Measurements from ENCODE around the gene ARL17A.
A peak's percentile ranks its signal among the peaks of the same experiment; 100 is the strongest.
"Not testable (repeated sequence)": the region's sequence is repeated elsewhere in the genome, so short reads cannot be mapped to it uniquely, and the experiment has no call there.

Gene ARL17A

GRCh38 chr17:46579083-46580075 is at the start of gene ARL17A:
TSS of gene ARL17A (minus strand) at chr17:46579691. CDS start at chr17:46576322, 3,369 bp downstream.
- H3K27ac Mint-ChIP-seq; H3K27me3 Mint-ChIP-seq (ENCODE audit: low read depth); H3K9me3 Mint-ChIP-seq; H3K36me3 Mint-ChIP-seq (ENCODE audit: low read depth); H3K4me1 Mint-ChIP-seq (ENCODE audit: low read depth); H3K4me3 Mint-ChIP-seq: not testable (repeated sequence)
- DNase-seq (ENCODE audit: low spot score): peak; percentile 81

- not testable (repeated sequence) for H3K4me3 Mint-ChIP-seq; DNase-seq (ENCODE audit: low spot score); H3K4me1 Mint-ChIP-seq (ENCODE audit: low read depth); H3K27me3 Mint-ChIP-seq (ENCODE audit: low read depth); H3K9me3 Mint-ChIP-seq; H3K36me3 Mint-ChIP-seq (ENCODE audit: low read depth); H3K27ac Mint-ChIP-seq
These were observed 49.4 kb upstream of the ARL17A start for GRCh38 chr17:46628753-46629436.

GRCh38 chr17:46627452-46627851 is 48.0 kb upstream of the ARL17A start:
- H3K9me3 Mint-ChIP-seq; DNase-seq (ENCODE audit: low spot score); H3K4me3 Mint-ChIP-seq; H3K27me3 Mint-ChIP-seq (ENCODE audit: low read depth); H3K27ac Mint-ChIP-seq; H3K36me3 Mint-ChIP-seq (ENCODE audit: low read depth); H3K4me1 Mint-ChIP-seq (ENCODE audit: low read depth): not testable (repeated sequence)

- H3K27me3 Mint-ChIP-seq (ENCODE audit: low read depth); H3K9me3 Mint-ChIP-seq; DNase-seq (ENCODE audit: low spot score); H3K4me1 Mint-ChIP-seq (ENCODE audit: low read depth); H3K4me3 Mint-ChIP-seq; H3K36me3 Mint-ChIP-seq (ENCODE audit: low read depth); H3K27ac Mint-ChIP-seq: not testable (repeated sequence)
These were observed 45.2 kb upstream of the ARL17A start for GRCh38 chr17:46624726-46625125.

- DNase-seq (ENCODE audit: low spot score); H3K27me3 Mint-ChIP-seq (ENCODE audit: low read depth); H3K36me3 Mint-ChIP-seq (ENCODE audit: low read depth); H3K9me3 Mint-ChIP-seq; H3K4me3 Mint-ChIP-seq; H3K4me1 Mint-ChIP-seq (ENCODE audit: low read depth); H3K27ac Mint-ChIP-seq: not testable (repeated sequence)
These were observed 44.3 kb upstream of the ARL17A start for GRCh38 chr17:46623790-46624189.

GRCh38 chr17:46618975-46619374 is 39.5 kb upstream of the ARL17A start:
- H3K4me1 Mint-ChIP-seq (ENCODE audit: low read depth); H3K27me3 Mint-ChIP-seq (ENCODE audit: low read depth); H3K9me3 Mint-ChIP-seq; DNase-seq (ENCODE audit: low spot score); H3K4me3 Mint-ChIP-seq; H3K27ac Mint-ChIP-seq; H3K36me3 Mint-ChIP-seq (ENCODE audit: low read depth): not testable (repeated sequence)

GRCh38 chr17:46617121-46617520 is 37.6 kb upstream of the ARL17A start:
- not testable (repeated sequence) for H3K27ac Mint-ChIP-seq; H3K9me3 Mint-ChIP-seq; H3K27me3 Mint-ChIP-seq (ENCODE audit: low read depth); H3K36me3 Mint-ChIP-seq (ENCODE audit: low read depth); H3K4me1 Mint-ChIP-seq (ENCODE audit: low read depth); H3K4me3 Mint-ChIP-seq; DNase-seq (ENCODE audit: low spot score)

- not testable (repeated sequence) for H3K4me3 Mint-ChIP-seq; H3K4me1 Mint-ChIP-seq (ENCODE audit: low read depth); DNase-seq (ENCODE audit: low spot score); H3K27me3 Mint-ChIP-seq (ENCODE audit: low read depth); H3K27ac Mint-ChIP-seq; H3K9me3 Mint-ChIP-seq; H3K36me3 Mint-ChIP-seq (ENCODE audit: low read depth)
These were observed 34.4 kb upstream of the ARL17A start for GRCh38 chr17:46613876-46614275.

- DNase-seq (ENCODE audit: low spot score); H3K27ac Mint-ChIP-seq; H3K36me3 Mint-ChIP-seq (ENCODE audit: low read depth); H3K27me3 Mint-ChIP-seq (ENCODE audit: low read depth); H3K4me3 Mint-ChIP-seq; H3K9me3 Mint-ChIP-seq; H3K4me1 Mint-ChIP-seq (ENCODE audit: low read depth): not testable (repeated sequence)
These were observed 31.8 kb upstream of the ARL17A start for GRCh38 chr17:46611304-46611703.

GRCh38 chr17:46603125-46603524 is 23.6 kb upstream of the ARL17A start:
- not testable (repeated sequence) for H3K9me3 Mint-ChIP-seq; H3K36me3 Mint-ChIP-seq (ENCODE audit: low read depth); H3K27me3 Mint-ChIP-seq (ENCODE audit: low read depth); H3K4me1 Mint-ChIP-seq (ENCODE audit: low read depth); H3K4me3 Mint-ChIP-seq; DNase-seq (ENCODE audit: low spot score); H3K27ac Mint-ChIP-seq

- not testable (repeated sequence) for DNase-seq (ENCODE audit: low spot score); H3K4me1 Mint-ChIP-seq (ENCODE audit: low read depth); H3K4me3 Mint-ChIP-seq; H3K36me3 Mint-ChIP-seq (ENCODE audit: low read depth); H3K9me3 Mint-ChIP-seq; H3K27me3 Mint-ChIP-seq (ENCODE audit: low read depth); H3K27ac Mint-ChIP-seq
These were observed 21.3 kb upstream of the ARL17A start for GRCh38 chr17:46600767-46601166.

GRCh38 chr17:46598344-46598931 is 18.9 kb upstream of the ARL17A start:
- not testable (repeated sequence) for H3K27ac Mint-ChIP-seq; H3K4me1 Mint-ChIP-seq (ENCODE audit: low read depth); H3K9me3 Mint-ChIP-seq; H3K4me3 Mint-ChIP-seq; DNase-seq (ENCODE audit: low spot score); H3K36me3 Mint-ChIP-seq (ENCODE audit: low read depth); H3K27me3 Mint-ChIP-seq (ENCODE audit: low read depth)

- H3K4me1 Mint-ChIP-seq (ENCODE audit: low read depth); H3K36me3 Mint-ChIP-seq (ENCODE audit: low read depth); H3K27ac Mint-ChIP-seq; H3K9me3 Mint-ChIP-seq; DNase-seq (ENCODE audit: low spot score); H3K27me3 Mint-ChIP-seq (ENCODE audit: low read depth); H3K4me3 Mint-ChIP-seq: not testable (repeated sequence)
These were observed 11.8 kb upstream of the ARL17A start for GRCh38 chr17:46591332-46591731.

Measured in T-helper 2 cell treated with Interferon-gamma antibody and Interleukin-4, amounts not matched to agents 5 μg/mL and 100 μg/mL, for 36 hours (primary cell).